MM.1S (cell line): ENCODE data around the gene GUCY1A2.

Source experiments
- CTCF ChIP-seq: fragments of 300-600 bp; sonication (generic); IDR thresholded peaks from 2 replicates; pipeline ENCODE4 v1.5.1; 2016; ENCODE audit warnings: antibody characterized with exemption, low read length, mixed read lengths
- EZH2 ChIP-seq: fragments of 300-600 bp; sonication (generic); optimal IDR thresholded peaks from 2 replicates; pipeline ENCODE3; 2017; ENCODE audit warnings: low read depth, mild to moderate bottlenecking, antibody characterized with exemption, low read length, mixed read lengths

DNA sequence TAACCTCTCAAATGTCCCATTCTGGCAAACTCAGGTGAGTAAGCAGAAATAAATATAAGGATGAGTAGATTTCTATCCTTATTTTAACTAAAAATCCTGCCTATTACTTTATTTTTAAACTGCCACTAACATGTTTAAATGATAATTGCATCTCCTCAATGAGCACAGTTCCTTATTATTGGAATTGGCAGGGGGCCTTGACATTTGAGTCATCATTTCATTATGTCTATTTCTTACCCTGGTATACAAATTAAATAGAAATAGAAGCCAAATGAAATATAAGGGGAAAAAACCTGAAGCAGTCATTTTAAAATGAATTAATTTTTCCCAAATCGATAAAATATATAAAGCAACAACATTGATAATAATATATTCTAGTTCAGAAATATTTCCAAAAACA lies 81.2 kb downstream of the GUCY1A2 start:
- TF ChIP-seq EZH2, result no peak
- no peak for TF ChIP-seq CTCF
